ENCODE results near the gene PPP2R3A.

Gene PPP2R3A

GRCh38 chr3:135975053-135975452 lies 9.5 kb downstream of the PPP2R3A start:
- no peak for DNase-seq

DNA sequence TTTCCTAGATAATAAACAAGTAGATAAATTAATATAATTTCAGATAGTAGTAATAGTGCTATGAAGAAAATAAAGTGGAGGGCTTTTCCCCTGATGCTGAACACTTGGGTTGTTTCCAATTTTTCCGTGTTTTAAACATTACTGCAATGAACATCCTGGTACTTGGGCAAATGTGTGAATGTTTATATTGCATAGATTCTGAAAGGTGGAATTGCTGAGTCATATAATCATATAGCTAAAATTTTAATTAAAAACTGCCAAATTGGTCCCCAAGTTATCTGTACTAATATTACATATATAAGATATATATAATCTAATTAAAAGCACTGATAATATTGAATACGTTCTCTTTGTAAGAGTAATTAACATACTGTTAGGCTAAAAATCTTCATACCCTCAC lies 10.0 kb downstream of the PPP2R3A start:
- DNase-seq: no peak

- no peak for DNase-seq
Observed at GRCh38 chr3:135980343-135980742, 14.8 kb downstream of the PPP2R3A start.

- DNase-seq: no peak
Observed at GRCh38 chr3:135981701-135982403, 16.3 kb downstream of the PPP2R3A start.

GRCh38 chr3:135982404-135982761 lies 16.9 kb downstream of the PPP2R3A start:
- no peak for DNase-seq

- DNase-seq: no peak
Observed at GRCh38 chr3:135982922-135983581, 17.5 kb downstream of the PPP2R3A start.

GRCh38 chr3:135987661-135988060 lies 22.1 kb downstream of the PPP2R3A start:
- DNase-seq: no peak

- no peak for DNase-seq
Observed at GRCh38 chr3:135989242-135989641, 23.7 kb downstream of the PPP2R3A start.

- DNase-seq: no peak
Observed at GRCh38 chr3:135990903-135991302, 25.4 kb downstream of the PPP2R3A start.

DNA sequence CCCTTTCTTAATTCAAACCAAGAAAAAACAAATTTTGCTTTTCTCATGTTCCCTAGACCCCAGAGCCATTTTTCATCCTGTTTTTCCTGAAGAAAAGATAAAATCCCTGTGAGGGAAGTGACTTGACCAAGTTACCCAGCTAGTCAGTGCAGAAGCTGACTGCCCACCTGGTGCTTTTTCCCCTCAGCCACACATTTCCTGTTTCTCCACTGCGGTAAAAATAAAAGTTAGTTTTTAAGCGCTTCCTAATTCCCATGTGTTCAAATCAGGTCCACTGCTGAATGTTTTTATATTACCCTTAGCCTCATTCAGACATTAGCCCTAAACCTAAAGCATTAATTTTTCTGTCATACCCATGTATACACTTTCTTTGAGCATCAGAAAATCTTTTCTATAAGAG lies 26.1 kb downstream of the PPP2R3A start:
- DNase-seq: no peak

DNA sequence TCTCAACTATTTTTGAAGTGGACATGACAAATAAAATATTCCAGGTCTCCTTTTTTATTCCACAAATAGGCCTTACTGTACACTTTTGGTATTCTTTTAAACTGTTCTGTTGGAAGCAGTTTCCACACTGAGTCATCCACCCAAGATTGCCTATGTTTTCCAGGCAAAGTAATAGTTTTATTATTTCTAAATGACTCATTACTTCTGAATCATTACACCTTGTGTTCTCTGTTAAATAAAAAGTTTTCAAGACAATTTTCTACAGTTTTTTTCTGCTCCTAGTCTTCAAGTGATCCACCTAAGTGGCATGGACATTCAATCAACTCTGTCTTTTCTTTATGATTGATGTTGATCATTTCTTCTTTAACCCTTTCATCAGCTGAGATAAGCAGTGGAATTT lies 26.5 kb downstream of the PPP2R3A start:
- no peak for DNase-seq

- DNase-seq: no peak
Observed at GRCh38 chr3:135994708-135995337, 29.3 kb downstream of the PPP2R3A start.

DNA sequence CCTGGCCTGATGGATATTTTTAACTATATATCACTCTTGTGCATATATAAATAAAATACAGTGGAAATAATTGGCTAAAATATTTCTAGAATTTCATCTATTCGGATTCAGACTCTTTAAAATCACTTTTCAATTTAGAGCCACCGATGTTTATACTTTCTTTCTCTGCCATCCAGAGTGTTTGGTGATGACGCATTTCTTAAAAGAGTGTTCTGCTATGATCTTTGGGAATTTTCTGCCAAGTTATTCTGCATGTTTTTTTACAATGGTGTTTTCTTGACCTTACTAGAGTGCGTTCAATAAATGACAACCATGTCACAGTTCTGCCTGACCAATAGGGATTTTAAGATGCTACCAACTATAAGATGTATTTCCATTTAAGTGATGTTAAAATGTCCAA lies 30.2 kb downstream of the PPP2R3A start:
- no peak for DNase-seq

DNA sequence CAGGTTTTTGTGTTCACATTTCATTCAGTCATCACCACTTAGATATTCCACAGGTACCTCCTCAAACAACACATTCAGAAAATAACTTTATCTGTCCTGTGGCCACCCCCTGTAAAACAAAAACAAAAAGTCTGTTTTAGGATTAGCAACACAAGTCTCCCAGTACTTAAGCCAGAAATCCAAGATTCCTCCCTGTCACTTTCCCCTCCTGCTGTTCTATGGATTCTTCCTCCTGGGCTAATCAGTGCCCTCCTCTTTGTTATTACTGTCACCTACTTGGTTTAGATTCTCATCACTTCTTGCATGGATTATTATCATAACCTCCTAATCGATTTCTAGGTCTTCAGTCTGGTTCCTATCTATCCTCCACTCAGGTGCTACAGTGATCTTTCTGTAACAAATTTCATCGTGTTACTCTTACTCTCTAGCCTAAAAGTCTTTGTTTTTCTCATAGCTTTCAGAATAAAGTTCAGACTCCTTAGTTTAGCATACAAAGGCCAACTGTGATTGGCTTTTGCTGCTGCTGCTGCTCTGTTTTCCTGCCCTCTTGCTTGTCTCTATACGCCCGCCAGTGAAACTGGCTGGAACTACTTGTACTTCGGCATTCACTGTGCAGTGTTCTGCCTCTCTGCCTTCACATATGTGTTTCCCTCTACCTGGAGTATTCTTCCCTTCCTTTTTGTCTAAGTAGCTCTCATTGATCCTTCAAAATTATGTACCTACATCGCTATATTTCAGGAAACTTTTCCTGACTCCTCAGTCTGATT lies 32.2 kb downstream of the PPP2R3A start:
- DNase-seq: no peak

DNA sequence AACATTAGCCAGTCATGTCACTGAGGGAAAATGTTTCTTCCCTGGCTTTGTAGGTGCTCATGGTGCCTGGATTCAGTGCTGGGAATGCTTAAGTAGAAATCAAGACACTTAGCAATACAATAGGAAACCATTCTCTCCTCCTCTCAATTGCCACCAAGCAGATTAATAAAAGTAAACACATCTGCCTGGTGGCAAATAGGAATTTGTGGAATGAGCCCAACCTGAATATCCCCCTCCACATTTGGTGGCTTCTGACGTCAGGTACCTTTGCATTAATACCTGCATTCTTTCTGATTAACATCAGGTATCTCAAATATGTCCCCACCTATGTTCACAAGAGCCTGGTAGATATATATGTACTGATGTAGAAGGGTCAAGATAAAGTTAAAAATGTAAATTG lies 42.7 kb downstream of the PPP2R3A start:
- no peak for DNase-seq

GRCh38 chr3:136008732-136009470 lies 43.4 kb downstream of the PPP2R3A start:
- DNase-seq: no peak

GRCh38 chr3:136018876-136019275 lies 53.3 kb downstream of the PPP2R3A start:
- no peak for DNase-seq

- no peak for DNase-seq
Observed at GRCh38 chr3:136021803-136022202, 56.3 kb downstream of the PPP2R3A start.

DNA sequence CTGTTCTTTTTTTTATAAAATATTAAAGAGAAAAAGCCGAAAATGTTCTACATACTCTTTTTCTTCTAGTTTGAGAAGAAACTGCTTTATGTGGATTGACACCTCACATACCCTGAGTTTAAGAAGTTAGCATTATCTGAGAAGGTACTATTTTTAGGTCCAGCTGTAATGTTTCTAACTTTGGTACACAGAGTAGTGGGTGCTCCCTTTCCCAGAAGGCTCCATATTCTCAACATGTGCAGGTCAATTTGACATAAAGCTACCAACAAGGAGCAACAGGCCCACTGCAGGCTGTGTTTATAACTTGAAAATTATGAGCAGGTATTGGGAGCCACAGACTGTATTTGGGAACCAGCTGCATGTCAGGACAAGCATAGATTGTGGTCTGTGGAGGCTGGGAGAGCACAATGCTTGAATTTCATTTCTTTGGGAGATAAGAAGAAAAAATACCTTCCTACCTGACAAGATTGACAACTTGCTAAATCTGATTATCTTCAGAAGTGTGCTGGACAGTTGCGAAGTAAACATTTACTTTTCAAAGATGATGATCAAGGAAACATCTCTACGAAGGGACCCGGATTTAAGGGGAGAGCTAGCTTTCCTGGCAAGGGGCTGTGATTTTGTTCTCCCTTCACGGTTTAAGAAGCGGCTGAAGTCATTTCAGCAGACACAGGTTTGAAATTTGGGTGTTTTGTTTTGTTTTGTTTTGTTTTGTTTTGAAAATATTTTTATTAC lies 57.2 kb downstream of the PPP2R3A start:
- no peak for DNase-seq

DNA sequence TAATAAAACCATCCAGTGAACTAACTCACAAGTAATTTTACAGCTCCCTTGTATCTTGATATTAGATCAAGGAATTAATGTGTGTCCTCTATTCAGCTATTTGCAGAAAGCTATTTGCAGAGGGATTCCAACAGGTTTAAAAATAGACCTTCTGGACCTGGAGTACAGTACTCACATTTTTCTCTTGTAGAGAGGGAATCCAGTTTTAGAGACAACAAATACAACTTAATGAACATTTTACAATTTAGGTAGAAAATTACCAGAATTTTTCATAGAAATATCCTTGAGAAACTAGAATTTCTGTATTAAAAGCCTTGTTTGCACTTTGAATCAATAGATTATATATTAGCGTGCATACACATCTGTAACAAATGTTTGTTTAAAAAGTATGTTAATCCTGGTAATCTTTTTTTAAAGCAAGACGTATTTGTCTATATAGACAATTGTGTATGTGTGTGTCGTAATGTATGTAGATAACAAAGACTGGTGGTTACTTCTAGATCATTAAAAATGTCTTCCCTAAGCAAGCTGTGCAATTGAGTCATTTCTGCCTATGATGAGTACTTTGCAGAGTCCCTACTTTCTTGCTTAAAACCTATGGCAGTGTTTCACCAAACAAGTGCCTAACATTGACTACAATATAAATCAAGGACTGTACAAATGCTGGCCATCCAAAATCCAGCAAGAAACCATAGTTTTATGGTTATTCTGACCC lies 57.9 kb downstream of the PPP2R3A start:
- no peak for DNase-seq

- DNase-seq: no peak
Observed at GRCh38 chr3:136036306-136036705, 70.8 kb downstream of the PPP2R3A start.

GRCh38 chr3:136038668-136039067 lies 73.1 kb downstream of the PPP2R3A start:
- no peak for DNase-seq
